Ecto neural progenitor cell (in vitro differentiated cells): ENCODE measurements around the gene SIRT3.

ENCODE experiments used
- DNase-seq: peaks from one replicate; pipeline ENCODE4 v3.0.0-alpha.2; 2018; ENCODE audit warnings: low spot score

Gene SIRT3

GRCh38 chr11:270451-271318 is 34.5 kb upstream of the SIRT3 start:
- peak; percentile 36 for DNase-seq

- DNase-seq = peak; percentile 23
Measured at GRCh38 chr11:269146-269890, 33.2 kb upstream of the SIRT3 start.

GRCh38 chr11:268716-269145 is 32.6 kb upstream of the SIRT3 start:
- peak; percentile 23 for DNase-seq

GRCh38 chr11:267491-267994 is 31.4 kb upstream of the SIRT3 start:
- no peak for DNase-seq

- peak; percentile 29 for DNase-seq
Measured at GRCh38 chr11:266676-267439, 30.7 kb upstream of the SIRT3 start.

- DNase-seq = no peak
Measured at GRCh38 chr11:261624-262023, 25.5 kb upstream of the SIRT3 start.

- no peak for DNase-seq
Measured at GRCh38 chr11:259413-259812, 23.3 kb upstream of the SIRT3 start.

- DNase-seq = no peak
Measured at GRCh38 chr11:257766-258493, 21.8 kb upstream of the SIRT3 start.

GRCh38 chr11:256952-257737 is 21.0 kb upstream of the SIRT3 start:
- no peak for DNase-seq

- no peak for DNase-seq
Measured at GRCh38 chr11:255816-256215, 19.7 kb upstream of the SIRT3 start.

- no peak for DNase-seq
Measured at GRCh38 chr11:255176-255575, 19.0 kb upstream of the SIRT3 start.

GRCh38 chr11:253886-254270 is 17.7 kb upstream of the SIRT3 start:
- DNase-seq = no peak

GRCh38 chr11:253160-253885 is 17.2 kb upstream of the SIRT3 start:
- DNase-seq = no peak

- no peak for DNase-seq
Measured at GRCh38 chr11:252666-253065, 16.5 kb upstream of the SIRT3 start.

GRCh38 chr11:251550-251949 is 15.4 kb upstream of the SIRT3 start:
- DNase-seq = no peak

GRCh38 chr11:250740-251299 is 14.7 kb upstream of the SIRT3 start:
- DNase-seq = peak; percentile 76

- no peak for DNase-seq
Measured at GRCh38 chr11:250274-250673, 14.1 kb upstream of the SIRT3 start.

- DNase-seq = no peak
Measured at GRCh38 chr11:249062-249461, 12.9 kb upstream of the SIRT3 start.

- DNase-seq = no peak
Measured at GRCh38 chr11:244376-244775, 8.2 kb upstream of the SIRT3 start.

GRCh38 chr11:241634-242033 is 5.5 kb upstream of the SIRT3 start:
- DNase-seq = no peak
